IMR-90 (cell line): ENCODE data around the gene HDHD2. TPM values are rescaled to one million over a fixed set of nuclear protein-coding genes. Genes with fewer than 3 reads are reported as not detected.

Source experiments
- ATAC-seq: fragments of 200-7000 bp; cut with Tn5 transposase; 2 replicates; pipeline ENCODE4 v1.9.1; 2020; ENCODE audit warnings: low read depth, mild to moderate bottlenecking, moderate library complexity
- BruUV-seq: library from RNA; stranded (reverse); fragments of 400-500 nt; replicated peaks from 2 replicates; lab custom pipeline; 2021; lab: Mats Ljungman, UMichigan
- CTCF ChIA-PET: fragments of 300-600 bp; formaldehyde crosslinking; extraction: SDS; loops from one replicate; lab custom pipeline; 2021; ENCODE audit warnings: antibody characterized with exemption; lab: Yijun Ruan, JAX
- POLR2A ChIA-PET: fragments of 300-600 bp; sonication (Branson Sonifier 250); formaldehyde crosslinking; loops from one replicate; lab custom pipeline; 2022; ENCODE audit warnings: antibody characterized with exemption; ENCODE audit not compliant: unreplicated experiment; lab: Charles Lee
- DNase-seq: peaks from one replicate; pipeline ENCODE4 v3.0.0; 2013
- H2AFZ ChIP-seq: replicated peaks from 2 replicates; pipeline ENCODE3; 2013; ENCODE audit warnings: low read length, mild to moderate bottlenecking; ENCODE audit not compliant: poor library complexity
- H2AK5ac ChIP-seq: 2 replicates; pipeline ENCODE4 v1.6.1; 2013; ENCODE audit warnings: low read depth, low read length, inconsistent platforms
- H2AK9ac ChIP-seq: replicated peaks from 2 replicates; pipeline ENCODE3; 2013; ENCODE audit warnings: mild to moderate bottlenecking, low read depth, low read length, moderate library complexity; ENCODE audit not compliant: poor library complexity
- H2BK120ac ChIP-seq: 2 replicates; pipeline ENCODE4 v1.6.1; 2013; ENCODE audit warnings: low read depth, low read length, inconsistent platforms
- H2BK15ac ChIP-seq: 3 replicates; pipeline ENCODE4 v1.6.1; 2013; ENCODE audit warnings: low read depth, low read length, inconsistent platforms
- H2BK20ac ChIP-seq: 2 replicates; pipeline ENCODE4 v1.6.1; 2013; ENCODE audit warnings: low read depth, mild to moderate bottlenecking, inconsistent platforms, low read length, moderate library complexity
- H2BK5ac ChIP-seq: 2 replicates; pipeline ENCODE4 v1.6.1; 2013; ENCODE audit warnings: mild to moderate bottlenecking, low read depth, low read length, inconsistent platforms; ENCODE audit not compliant: poor library complexity, severe bottlenecking
- H3K14ac ChIP-seq: replicated peaks from 2 replicates; pipeline ENCODE4 v1.6.1; 2013; ENCODE audit warnings: low read depth, low read length, inconsistent platforms
- H3K18ac ChIP-seq: 2 replicates; pipeline ENCODE4 v1.6.1; 2013; ENCODE audit warnings: low read depth, low read length, control low read depth
- H3K23ac ChIP-seq: 2 replicates; pipeline ENCODE4 v1.6.1; 2013; ENCODE audit warnings: low read depth, low read length, inconsistent platforms
- H3K27ac ChIP-seq: 2 replicates; pipeline ENCODE4 v1.5.1; 2013; ENCODE audit warnings: mild to moderate bottlenecking, control low read depth, low read length; ENCODE audit not compliant: insufficient read depth
- H3K27me3 ChIP-seq: 2 replicates; pipeline ENCODE4 v1.6.1; 2013; ENCODE audit warnings: low read length; ENCODE audit not compliant: control insufficient read depth, insufficient read depth
- H3K36me3 ChIP-seq: 2 replicates; pipeline ENCODE4 v1.6.1; 2013; ENCODE audit warnings: low read length, mixed read lengths; ENCODE audit not compliant: control insufficient read depth, insufficient read depth
- H3K4ac ChIP-seq: 2 replicates; pipeline ENCODE4 v1.6.1; 2013; ENCODE audit warnings: low read depth, low read length, inconsistent platforms
- H3K4me1 ChIP-seq: 2 replicates; pipeline ENCODE4 v1.6.1; 2013; ENCODE audit warnings: low read length, mixed read lengths; ENCODE audit not compliant: control insufficient read depth, insufficient read depth
- H3K4me2 ChIP-seq: 2 replicates; pipeline ENCODE4 v1.6.1; 2013; ENCODE audit warnings: low read depth, mild to moderate bottlenecking, control low read depth, low read length, moderate library complexity
- H3K4me3 ChIP-seq: 2 replicates; pipeline ENCODE4 v1.5.1; 2013; ENCODE audit warnings: low read depth, mild to moderate bottlenecking, control low read depth, low read length, moderate library complexity; ENCODE audit not compliant: insufficient read depth
- H3K56ac ChIP-seq: 2 replicates; pipeline ENCODE4 v1.6.1; 2013; ENCODE audit warnings: low read length, inconsistent platforms; ENCODE audit not compliant: insufficient read depth; ENCODE audit errors: extremely low read depth
- H3K79me1 ChIP-seq, 2 experiments: 2 replicates each; pipeline ENCODE4 v1.6.1; 2013; ENCODE audit warnings: low read length in 2 of 2, inconsistent platforms in 1 of 2, low read depth in 1 of 2
- H3K9ac ChIP-seq: 2 replicates; pipeline ENCODE4 v1.6.1; 2013; ENCODE audit warnings: low read depth, low read length, control low read depth
- H3K9me1 ChIP-seq: 2 replicates; pipeline ENCODE4 v1.6.1; 2013; ENCODE audit warnings: low read length, inconsistent platforms; ENCODE audit not compliant: insufficient read depth
- H3K9me3 ChIP-seq: 2 replicates; pipeline ENCODE4 v1.6.1; 2013; ENCODE audit warnings: low read length; ENCODE audit not compliant: control insufficient read depth, insufficient read depth
- H4K20me1 ChIP-seq: 2 replicates; pipeline ENCODE4 v1.6.1; 2013; ENCODE audit warnings: low read length, inconsistent platforms; ENCODE audit not compliant: insufficient read depth
- H4K5ac ChIP-seq: 2 replicates; pipeline ENCODE4 v1.6.1; 2013; ENCODE audit warnings: mild to moderate bottlenecking, low read depth, low read length, control low read depth
- H4K8ac ChIP-seq, 2 experiments: 2 replicates each; pipeline ENCODE4 v1.6.1; 2013; ENCODE audit warnings: low read depth in 2 of 2, low read length in 2 of 2, control low read depth in 1 of 2, inconsistent platforms in 1 of 2
- H4K91ac ChIP-seq: 2 replicates; pipeline ENCODE4 v1.6.1; 2013; ENCODE audit warnings: low read depth, low read length, inconsistent platforms; ENCODE audit not compliant: insufficient read depth
- CHD1 ChIP-seq: IDR thresholded peaks from 2 replicates; pipeline ENCODE4 v1.6.1; 2012; ENCODE audit warnings: low read depth, low read length, improper control_type of control experiment
- FOS ChIP-seq: fragments of 150-350 bp; IDR thresholded peaks from 2 replicates; pipeline ENCODE4 v1.6.1; 2016; ENCODE audit warnings: low read depth, low read length
- RCOR1 ChIP-seq: IDR thresholded peaks from 2 replicates; pipeline ENCODE4 v1.6.1; 2012; ENCODE audit warnings: mild to moderate bottlenecking, low read length, improper control_type of control experiment; ENCODE audit not compliant: insufficient replicate concordance
- WGBS, 2 experiments: methylation state at CpG; one replicate each; pipeline versions ENCODE4 v1.1.5 to v1.1.7; 2013; ENCODE audit warnings: missing lambda C conversion rate in 2 of 2; ENCODE audit not compliant: insufficient read length in 1 of 2; ENCODE audit errors: extremely low coverage in 2 of 2; 5-methylcytosine and 5-hydroxymethylcytosine counted together
- dilution Hi-C: fragments of 300-500 bp; cut with HindIII; formaldehyde crosslinking; loops from one replicate; pipeline ENCODE4 v1.14.3; 2018; ENCODE audit warnings: low sequenced_read_pairs; ENCODE audit not compliant: unreplicated experiment
- in situ Hi-C: fragments of 300-500 bp; cut with MboI; formaldehyde crosslinking; loops from 3 replicates; pipeline ENCODE4 v1.14.3; 2019; ENCODE audit warnings: low sequenced_read_pairs, inconsistent platforms, mixed read lengths
- intact Hi-C: fragments of 100-400 bp; cut with micrococcal nuclease; formaldehyde crosslinking; loops from 2 replicates; pipeline ENCODE4 v1.10.0; 2022
- polyA plus RNA-seq, 3 experiments: library from polyadenylated mRNA; depleted of rRNA; stranded (reverse); fragments of >200 nt; gene quantifications; 2 replicates each; pipeline ENCODE4 v1.2.3, GENCODE V29; 2012; ENCODE audit warnings: low replicate concordance in 1 of 3
- total RNA-seq: library from RNA; depleted of rRNA; stranded (reverse); fragments of >200 nt; gene quantifications from 2 replicates; pipeline ENCODE4 v1.2.3, GENCODE V29; 2012
- TF ChIP-seq, protein P1 (sequence below): fragments of 150-350 bp; IDR thresholded peaks from 2 replicates; pipeline ENCODE4 v1.6.1; 2017; ENCODE audit warnings: mild to moderate bottlenecking, antibody characterized with exemption, low read length, low read depth

HDHD2 gene
- total and polyA plus RNA-seq, 2 of the 4 experiments (the other 2 are of a cell fraction) = 7.2 to 18.6 TPM

DNA sequence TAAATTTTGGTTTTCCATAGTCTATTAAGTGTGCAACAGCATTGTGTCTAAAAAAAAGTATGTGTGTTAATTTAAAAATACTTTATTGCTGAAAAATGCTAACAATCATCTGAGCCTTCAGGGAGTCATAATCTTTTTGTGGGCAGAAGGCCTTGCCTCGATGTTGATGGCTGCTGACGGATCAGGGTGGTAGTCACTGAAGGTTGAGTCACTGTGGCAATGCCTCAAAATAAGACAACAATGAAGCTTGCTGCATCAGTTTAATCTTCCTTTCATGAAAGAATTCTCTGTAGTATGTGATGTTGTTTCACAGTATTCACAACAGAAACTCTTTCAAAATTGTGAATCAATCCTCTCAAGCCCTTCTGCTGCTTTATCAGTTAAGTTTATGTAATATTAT lies 31.3 kb downstream of the HDHD2 start:
- Histone ChIP-seq H4K5ac (no peak overlapping the region), H4K91ac (no peak overlapping the region), H2BK20ac (no peak overlapping the region), H2BK120ac (no peak overlapping the region), H2BK15ac (no peak overlapping the region), H3K18ac (no peak overlapping the region), H3K36me3 (peaks cover 6% of the 10 kb centered on the region; the same call in 1 of the 2 replicates), H3K56ac (no peak overlapping the region), H3K79me1 (peaks cover 6 to 9% of the 10 kb centered on the region in 2 experiments; a peak in 2 of 4 replicates), H4K20me1 (0 out of 2 replicates have a peak, but pooled peaks cover 3% of the 10 kb centered on the region), H3K4me1 (no peaks in the 10 kb centered on the region), H3K27ac (no peak overlapping the region), H3K4me2 (no peak overlapping the region), H2BK5ac (no peak overlapping the region), H4K8ac (no peak overlapping the region), H3K9ac (no peak overlapping the region), H2AK9ac (no peak overlapping the region), H3K23ac (no peak overlapping the region), H2AFZ (no peak overlapping the region), H3K14ac (no peak overlapping the region), H3K9me1 (no peaks in the 10 kb centered on the region), H2AK5ac (no peak overlapping the region), H3K9me3 (no peaks in the 10 kb centered on the region), H3K4ac (no peak overlapping the region), H3K4me3 (no peak overlapping the region), H3K27me3 (no peaks in the 10 kb centered on the region)
- in situ Hi-C loops (no loop called here), dilution Hi-C loops (no loop called here), intact Hi-C loops (no loop called here)
- ChIA-PET CTCF (no interaction called here), POLR2A (interaction anchor here (0.6 kb wide), 1 partner anchor 8 kb away, joined by 5 read pairs; no protein-coding TSS in a partner anchor)
- DNase-seq (peak; percentile 65), ATAC-seq (peak; percentile 62)
- BruUV-seq = no TSS peak
- no CpG with 5 or more reads among the region's 2 CpGs for WGBS, 2 experiments
- TF ChIP-seq FOS (0 out of 2 replicates have a peak, but pooled peaks have one; percentile 3), RCOR1 (no peak), CHD1 (no peak)
- TF ChIP-seq, protein P1, sequence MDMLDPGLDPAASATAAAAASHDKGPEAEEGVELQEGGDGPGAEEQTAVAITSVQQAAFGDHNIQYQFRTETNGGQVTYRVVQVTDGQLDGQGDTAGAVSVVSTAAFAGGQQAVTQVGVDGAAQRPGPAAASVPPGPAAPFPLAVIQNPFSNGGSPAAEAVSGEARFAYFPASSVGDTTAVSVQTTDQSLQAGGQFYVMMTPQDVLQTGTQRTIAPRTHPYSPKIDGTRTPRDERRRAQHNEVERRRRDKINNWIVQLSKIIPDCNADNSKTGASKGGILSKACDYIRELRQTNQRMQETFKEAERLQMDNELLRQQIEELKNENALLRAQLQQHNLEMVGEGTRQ = no peak
